Testis (tissue), 2 donors: ENCODE measurements around the gene UTP11.

Experiments
- POLR2A ChIP-seq: fragments of 450-650 bp; IDR thresholded peaks from one replicate; pipeline ENCODE4 v1.6.1; 2017; ENCODE audit warnings: antibody characterized with exemption, mild to moderate bottlenecking, moderate library complexity
- TF ChIP-seq, protein P1 (sequence below), 3 experiments: fragments of 450-650 bp in 2 of 3; fragments of 200-600 bp in 1 of 3; sonication (generic) in 1 of 3; IDR thresholded peaks; one replicate each; pipeline ENCODE4 v1.5.1; 2016 to 2019; ENCODE audit warnings: antibody characterized with exemption in 3 of 3, mild to moderate bottlenecking in 2 of 3, moderate library complexity in 1 of 3

DNA sequence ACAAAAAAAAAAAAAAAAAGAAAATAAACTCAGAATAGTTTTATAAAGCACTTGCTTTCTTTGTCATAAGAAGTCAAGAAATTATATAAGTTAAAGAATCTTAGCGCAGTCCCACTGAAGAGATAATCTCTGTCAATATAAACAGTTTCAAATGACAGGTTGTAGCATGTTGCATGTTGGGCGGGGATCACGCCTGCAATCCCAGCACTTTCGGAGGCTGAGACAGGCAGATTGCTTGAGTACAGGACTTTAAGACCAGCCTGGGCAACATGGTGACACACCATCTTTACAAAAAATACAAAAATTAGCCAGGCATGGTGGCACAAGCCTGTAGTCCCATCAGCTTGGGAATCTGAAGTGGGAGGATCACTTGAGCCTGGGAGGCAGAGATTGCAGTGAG, 47.2 kb upstream of the UTP11 start:
- TF ChIP-seq, protein P1, sequence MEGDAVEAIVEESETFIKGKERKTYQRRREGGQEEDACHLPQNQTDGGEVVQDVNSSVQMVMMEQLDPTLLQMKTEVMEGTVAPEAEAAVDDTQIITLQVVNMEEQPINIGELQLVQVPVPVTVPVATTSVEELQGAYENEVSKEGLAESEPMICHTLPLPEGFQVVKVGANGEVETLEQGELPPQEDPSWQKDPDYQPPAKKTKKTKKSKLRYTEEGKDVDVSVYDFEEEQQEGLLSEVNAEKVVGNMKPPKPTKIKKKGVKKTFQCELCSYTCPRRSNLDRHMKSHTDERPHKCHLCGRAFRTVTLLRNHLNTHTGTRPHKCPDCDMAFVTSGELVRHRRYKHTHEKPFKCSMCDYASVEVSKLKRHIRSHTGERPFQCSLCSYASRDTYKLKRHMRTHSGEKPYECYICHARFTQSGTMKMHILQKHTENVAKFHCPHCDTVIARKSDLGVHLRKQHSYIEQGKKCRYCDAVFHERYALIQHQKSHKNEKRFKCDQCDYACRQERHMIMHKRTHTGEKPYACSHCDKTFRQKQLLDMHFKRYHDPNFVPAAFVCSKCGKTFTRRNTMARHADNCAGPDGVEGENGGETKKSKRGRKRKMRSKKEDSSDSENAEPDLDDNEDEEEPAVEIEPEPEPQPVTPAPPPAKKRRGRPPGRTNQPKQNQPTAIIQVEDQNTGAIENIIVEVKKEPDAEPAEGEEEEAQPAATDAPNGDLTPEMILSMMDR (IDR thresholded peaks at IDR 0.05), result no peak
- TF ChIP-seq POLR2A, result no peak
